IMR-90 (cell line): ENCODE measurements around the gene SIM2. TPM values are rescaled to one million over a fixed set of nuclear protein-coding genes. Genes with fewer than 3 reads are reported as not detected.

Experiments
- ATAC-seq: fragments of 200-7000 bp; cut with Tn5 transposase; 2 replicates; pipeline ENCODE4 v1.9.1; 2020; ENCODE audit warnings: low read depth, mild to moderate bottlenecking, moderate library complexity
- BruUV-seq: library from RNA; stranded (reverse); fragments of 400-500 nt; replicated peaks from 2 replicates; lab custom pipeline; 2021; lab: Mats Ljungman, UMichigan
- CTCF ChIA-PET: fragments of 300-600 bp; formaldehyde crosslinking; extraction: SDS; loops from one replicate; lab custom pipeline; 2021; ENCODE audit warnings: antibody characterized with exemption; lab: Yijun Ruan, JAX
- POLR2A ChIA-PET: fragments of 300-600 bp; sonication (Branson Sonifier 250); formaldehyde crosslinking; loops from one replicate; lab custom pipeline; 2022; ENCODE audit warnings: antibody characterized with exemption; ENCODE audit not compliant: unreplicated experiment; lab: Charles Lee
- DNase-seq: peaks from one replicate; pipeline ENCODE4 v3.0.0; 2013
- H2AFZ ChIP-seq: replicated peaks from 2 replicates; pipeline ENCODE3; 2013; ENCODE audit warnings: low read length, mild to moderate bottlenecking; ENCODE audit not compliant: poor library complexity
- H2AK5ac ChIP-seq: 2 replicates; pipeline ENCODE4 v1.6.1; 2013; ENCODE audit warnings: low read depth, low read length, inconsistent platforms
- H2AK9ac ChIP-seq: replicated peaks from 2 replicates; pipeline ENCODE3; 2013; ENCODE audit warnings: mild to moderate bottlenecking, low read depth, low read length, moderate library complexity; ENCODE audit not compliant: poor library complexity
- H2BK120ac ChIP-seq: 2 replicates; pipeline ENCODE4 v1.6.1; 2013; ENCODE audit warnings: low read depth, low read length, inconsistent platforms
- H2BK15ac ChIP-seq: 3 replicates; pipeline ENCODE4 v1.6.1; 2013; ENCODE audit warnings: low read depth, low read length, inconsistent platforms
- H2BK20ac ChIP-seq: 2 replicates; pipeline ENCODE4 v1.6.1; 2013; ENCODE audit warnings: low read depth, mild to moderate bottlenecking, inconsistent platforms, low read length, moderate library complexity
- H2BK5ac ChIP-seq: 2 replicates; pipeline ENCODE4 v1.6.1; 2013; ENCODE audit warnings: mild to moderate bottlenecking, low read depth, low read length, inconsistent platforms; ENCODE audit not compliant: poor library complexity, severe bottlenecking
- H3K14ac ChIP-seq: replicated peaks from 2 replicates; pipeline ENCODE4 v1.6.1; 2013; ENCODE audit warnings: low read depth, low read length, inconsistent platforms
- H3K18ac ChIP-seq: 2 replicates; pipeline ENCODE4 v1.6.1; 2013; ENCODE audit warnings: low read depth, low read length, control low read depth
- H3K23ac ChIP-seq: 2 replicates; pipeline ENCODE4 v1.6.1; 2013; ENCODE audit warnings: low read depth, low read length, inconsistent platforms
- H3K27ac ChIP-seq: 2 replicates; pipeline ENCODE4 v1.5.1; 2013; ENCODE audit warnings: mild to moderate bottlenecking, control low read depth, low read length; ENCODE audit not compliant: insufficient read depth
- H3K27me3 ChIP-seq: 2 replicates; pipeline ENCODE4 v1.6.1; 2013; ENCODE audit warnings: low read length; ENCODE audit not compliant: control insufficient read depth, insufficient read depth
- H3K36me3 ChIP-seq: 2 replicates; pipeline ENCODE4 v1.6.1; 2013; ENCODE audit warnings: low read length, mixed read lengths; ENCODE audit not compliant: control insufficient read depth, insufficient read depth
- H3K4ac ChIP-seq: 2 replicates; pipeline ENCODE4 v1.6.1; 2013; ENCODE audit warnings: low read depth, low read length, inconsistent platforms
- H3K4me1 ChIP-seq: 2 replicates; pipeline ENCODE4 v1.6.1; 2013; ENCODE audit warnings: low read length, mixed read lengths; ENCODE audit not compliant: control insufficient read depth, insufficient read depth
- H3K4me2 ChIP-seq: 2 replicates; pipeline ENCODE4 v1.6.1; 2013; ENCODE audit warnings: low read depth, mild to moderate bottlenecking, control low read depth, low read length, moderate library complexity
- H3K4me3 ChIP-seq: 2 replicates; pipeline ENCODE4 v1.5.1; 2013; ENCODE audit warnings: low read depth, mild to moderate bottlenecking, control low read depth, low read length, moderate library complexity; ENCODE audit not compliant: insufficient read depth
- H3K56ac ChIP-seq: 2 replicates; pipeline ENCODE4 v1.6.1; 2013; ENCODE audit warnings: low read length, inconsistent platforms; ENCODE audit not compliant: insufficient read depth; ENCODE audit errors: extremely low read depth
- H3K79me1 ChIP-seq, 2 experiments: 2 replicates each; pipeline ENCODE4 v1.6.1; 2013; ENCODE audit warnings: low read length in 2 of 2, inconsistent platforms in 1 of 2, low read depth in 1 of 2
- H3K9ac ChIP-seq: 2 replicates; pipeline ENCODE4 v1.6.1; 2013; ENCODE audit warnings: low read depth, low read length, control low read depth
- H3K9me1 ChIP-seq: 2 replicates; pipeline ENCODE4 v1.6.1; 2013; ENCODE audit warnings: low read length, inconsistent platforms; ENCODE audit not compliant: insufficient read depth
- H3K9me3 ChIP-seq: 2 replicates; pipeline ENCODE4 v1.6.1; 2013; ENCODE audit warnings: low read length; ENCODE audit not compliant: control insufficient read depth, insufficient read depth
- H4K20me1 ChIP-seq: 2 replicates; pipeline ENCODE4 v1.6.1; 2013; ENCODE audit warnings: low read length, inconsistent platforms; ENCODE audit not compliant: insufficient read depth
- H4K5ac ChIP-seq: 2 replicates; pipeline ENCODE4 v1.6.1; 2013; ENCODE audit warnings: mild to moderate bottlenecking, low read depth, low read length, control low read depth
- H4K8ac ChIP-seq, 2 experiments: 2 replicates each; pipeline ENCODE4 v1.6.1; 2013; ENCODE audit warnings: low read depth in 2 of 2, low read length in 2 of 2, control low read depth in 1 of 2, inconsistent platforms in 1 of 2
- H4K91ac ChIP-seq: 2 replicates; pipeline ENCODE4 v1.6.1; 2013; ENCODE audit warnings: low read depth, low read length, inconsistent platforms; ENCODE audit not compliant: insufficient read depth
- MAZ ChIP-seq: IDR thresholded peaks from 2 replicates; pipeline ENCODE4 v1.6.1; 2012; ENCODE audit warnings: low read depth, mild to moderate bottlenecking, low read length, improper control_type of control experiment, moderate library complexity, borderline replicate concordance
- MXI1 ChIP-seq: IDR thresholded peaks from 2 replicates; pipeline ENCODE4 v1.6.1; 2012; ENCODE audit warnings: low read depth, mild to moderate bottlenecking, low read length, moderate library complexity, borderline replicate concordance
- WGBS, 2 experiments: methylation state at CpG; one replicate each; pipeline versions ENCODE4 v1.1.5 to v1.1.7; 2013; ENCODE audit warnings: missing lambda C conversion rate in 2 of 2; ENCODE audit not compliant: insufficient read length in 1 of 2; ENCODE audit errors: extremely low coverage in 2 of 2; 5-methylcytosine and 5-hydroxymethylcytosine counted together
- dilution Hi-C: fragments of 300-500 bp; cut with HindIII; formaldehyde crosslinking; loops from one replicate; pipeline ENCODE4 v1.14.3; 2018; ENCODE audit warnings: low sequenced_read_pairs; ENCODE audit not compliant: unreplicated experiment
- in situ Hi-C: fragments of 300-500 bp; cut with MboI; formaldehyde crosslinking; loops from 3 replicates; pipeline ENCODE4 v1.14.3; 2019; ENCODE audit warnings: low sequenced_read_pairs, inconsistent platforms, mixed read lengths
- intact Hi-C: fragments of 100-400 bp; cut with micrococcal nuclease; formaldehyde crosslinking; loops from 2 replicates; pipeline ENCODE4 v1.10.0; 2022
- polyA plus RNA-seq, 3 experiments: library from polyadenylated mRNA; depleted of rRNA; stranded (reverse); fragments of >200 nt; gene quantifications; 2 replicates each; pipeline ENCODE4 v1.2.3, GENCODE V29; 2012; ENCODE audit warnings: low replicate concordance in 1 of 3
- total RNA-seq: library from RNA; depleted of rRNA; stranded (reverse); fragments of >200 nt; gene quantifications from 2 replicates; pipeline ENCODE4 v1.2.3, GENCODE V29; 2012

Gene SIM2
- total and polyA plus RNA-seq, 2 of the 4 experiments (the other 2 are of a cell fraction), result 2.2 to 7.5 TPM

DNA sequence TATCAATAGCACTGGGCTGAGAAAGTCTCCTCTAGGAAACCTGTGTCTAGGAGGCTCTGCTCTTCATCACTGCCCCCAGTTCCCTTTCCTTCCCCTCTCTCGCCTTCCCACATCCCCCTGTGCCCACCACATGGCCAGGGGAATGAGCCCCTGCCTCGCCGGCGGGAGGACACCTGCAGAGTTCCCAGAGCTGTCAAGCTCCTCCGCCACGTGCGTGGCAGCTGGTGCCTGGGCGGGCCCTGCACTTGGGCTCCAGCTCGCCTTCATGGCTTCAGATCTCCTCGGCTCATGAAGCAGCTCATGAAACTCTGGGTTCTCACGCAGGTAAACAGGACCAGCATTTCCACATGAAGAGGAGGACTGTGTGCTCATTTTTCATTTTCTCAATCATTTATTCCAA is 62.8 kb downstream of the SIM2 start:
- ChIA-PET POLR2A (no interaction called here), CTCF (no interaction called here)
- Histone ChIP-seq H3K27me3 (no peaks in the 10 kb centered on the region), H2AK9ac (no peak overlapping the region), H3K4ac (no peak overlapping the region), H2BK120ac (no peak overlapping the region), H2BK15ac (no peak overlapping the region), H3K79me1 (no peaks in the 10 kb centered on the region), H3K9ac (no peak overlapping the region), H3K9me1 (0 out of 2 replicates have a peak, but pooled peaks cover under 1% of the 10 kb centered on the region), H4K20me1 (no peaks in the 10 kb centered on the region), H3K56ac (no peak overlapping the region), H3K18ac (no peak overlapping the region), H4K8ac (no peak overlapping the region), H3K36me3 (peaks cover 2% of the 10 kb centered on the region; the same call in 1 of the 2 replicates), H3K4me1 (no peaks in the 10 kb centered on the region), H4K91ac (no peak overlapping the region), H2AK5ac (no peak overlapping the region), H3K14ac (no peak overlapping the region), H3K4me3 (no peak overlapping the region), H2AFZ (no peak overlapping the region), H2BK5ac (no peak overlapping the region), H3K27ac (no peak overlapping the region), H2BK20ac (no peak overlapping the region), H3K23ac (no peak overlapping the region), H3K4me2 (no peak overlapping the region), H4K5ac (no peak overlapping the region), H3K9me3 (no peaks in the 10 kb centered on the region)
- no peak for TF ChIP-seq MXI1
- no peak for TF ChIP-seq MAZ
- ATAC-seq (no peak), DNase-seq (no peak)
- intact Hi-C loops (no loop called here), in situ Hi-C loops (no loop called here), dilution Hi-C loops (no loop called here)
- no TSS peak for BruUV-seq
- WGBS, 2 experiments, result 83% methylated on average over 5 of the region's 11 CpGs; no CpG with 5 or more reads in 1 of the 2 experiments
